Activated effector memory CD4-positive, alpha-beta T cell treated with Interleukin-2 at 50 U/mL for 16 hours (primary cell): ENCODE measurements around the gene TAGLN3.

Source experiments
- DNase-seq: peaks from one replicate; pipeline ENCODE4 v3.0.0-alpha.2; 2020

TAGLN3 gene

DNA sequence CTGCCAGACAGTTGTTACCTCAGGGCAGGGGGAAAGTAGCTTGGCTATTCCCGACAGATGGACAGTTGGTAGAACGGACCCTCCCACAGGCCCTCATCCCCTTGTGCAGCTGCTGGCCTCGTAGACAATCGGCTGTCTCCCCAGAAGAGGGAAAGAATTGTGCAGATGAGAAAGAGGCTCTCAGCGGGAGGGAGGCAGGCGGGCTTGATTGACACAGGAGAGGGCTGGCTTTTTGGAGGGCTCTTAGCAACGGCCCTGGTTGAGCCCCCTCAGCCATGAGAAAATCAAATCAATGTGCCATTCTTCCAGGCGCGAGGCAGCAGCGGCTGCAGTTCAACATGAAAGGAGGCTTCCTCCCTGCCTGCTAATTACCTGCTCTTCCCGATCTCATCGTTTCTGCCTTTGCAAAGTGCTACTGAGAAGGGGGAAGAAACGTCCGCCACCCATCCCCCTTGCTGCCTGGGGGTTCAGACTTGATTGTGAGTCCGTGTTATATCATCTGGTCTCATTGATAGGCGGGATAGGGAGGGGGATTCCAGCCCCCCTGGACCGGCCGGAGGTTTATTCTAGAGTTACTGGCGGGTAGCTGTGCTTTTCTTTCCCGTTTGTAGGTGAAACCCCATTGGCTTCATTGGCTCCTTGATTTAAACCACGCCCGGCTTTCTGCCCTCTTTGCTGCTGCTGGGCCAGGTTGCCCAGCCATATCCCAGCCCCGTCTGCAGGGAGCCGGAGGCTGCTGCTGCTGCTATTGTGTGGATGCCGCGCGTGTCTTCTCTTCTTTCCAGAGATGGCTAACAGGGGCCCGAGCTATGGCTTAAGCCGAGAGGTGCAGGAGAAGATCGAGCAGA is at the start of gene TAGLN3:
Gene TAGLN3 (plus strand): TSS at position 287 of the 848 bp plus-strand sequence. CDS start 501 bp downstream, at position 788.
- DNase-seq: no peak

DNA sequence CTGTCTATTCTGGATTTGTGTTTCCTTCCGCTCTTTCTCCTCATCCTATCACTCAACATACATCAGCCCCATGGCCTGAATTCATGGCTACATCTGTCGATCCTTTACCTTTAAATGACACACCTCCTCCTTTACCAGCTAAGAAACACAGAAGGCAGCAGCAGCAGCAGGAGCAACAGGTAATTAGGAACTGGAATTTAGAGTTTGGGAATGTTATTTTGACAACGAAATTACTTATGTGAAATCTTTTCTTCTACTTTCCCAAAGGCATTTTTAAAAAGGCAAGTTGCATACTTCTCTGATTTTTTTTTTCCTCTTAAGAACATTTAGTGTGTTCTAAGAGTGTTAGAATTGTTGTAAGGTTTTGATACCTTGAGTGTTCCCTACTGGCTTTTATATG is 49.0 kb upstream of the TAGLN3 start:
- DNase-seq: no peak

DNA sequence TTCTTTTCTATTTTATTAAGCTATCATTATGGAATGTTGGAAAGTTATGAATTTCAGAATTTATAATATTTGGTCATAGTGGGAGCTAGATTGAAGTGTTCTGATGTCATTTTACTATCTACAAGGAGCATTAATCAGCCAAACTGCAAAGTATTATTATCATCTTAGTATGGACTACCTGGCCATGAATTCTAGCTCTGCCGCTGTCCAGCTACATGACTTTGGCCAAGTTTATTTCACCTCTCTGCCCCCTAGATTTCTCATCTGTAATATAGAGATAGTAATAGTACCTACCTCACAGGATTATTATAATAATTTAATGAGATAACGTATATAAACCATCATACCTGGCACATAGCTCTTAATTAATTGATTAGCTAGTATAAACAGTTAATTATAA is 47.7 kb upstream of the TAGLN3 start:
- no peak for DNase-seq

DNA sequence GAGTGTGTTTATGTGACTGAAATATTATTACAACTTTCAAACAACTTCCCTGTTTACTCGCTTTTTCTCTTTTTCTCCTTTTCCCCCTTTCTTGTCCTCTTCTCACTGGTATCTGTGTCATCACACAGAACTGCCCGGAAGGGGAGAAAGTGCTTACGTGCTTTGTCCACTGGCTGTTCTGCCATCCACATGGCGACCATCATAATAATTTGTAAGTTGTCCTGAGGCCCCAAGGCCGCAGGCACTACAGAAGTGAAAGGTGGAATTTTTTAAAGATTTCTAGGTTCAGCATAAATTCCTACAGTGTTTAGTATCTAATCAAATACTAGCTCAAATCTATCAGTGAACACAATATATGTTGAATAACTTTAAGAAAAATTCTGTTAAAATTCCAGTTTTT is 46.6 kb upstream of the TAGLN3 start:
- no peak for DNase-seq

DNA sequence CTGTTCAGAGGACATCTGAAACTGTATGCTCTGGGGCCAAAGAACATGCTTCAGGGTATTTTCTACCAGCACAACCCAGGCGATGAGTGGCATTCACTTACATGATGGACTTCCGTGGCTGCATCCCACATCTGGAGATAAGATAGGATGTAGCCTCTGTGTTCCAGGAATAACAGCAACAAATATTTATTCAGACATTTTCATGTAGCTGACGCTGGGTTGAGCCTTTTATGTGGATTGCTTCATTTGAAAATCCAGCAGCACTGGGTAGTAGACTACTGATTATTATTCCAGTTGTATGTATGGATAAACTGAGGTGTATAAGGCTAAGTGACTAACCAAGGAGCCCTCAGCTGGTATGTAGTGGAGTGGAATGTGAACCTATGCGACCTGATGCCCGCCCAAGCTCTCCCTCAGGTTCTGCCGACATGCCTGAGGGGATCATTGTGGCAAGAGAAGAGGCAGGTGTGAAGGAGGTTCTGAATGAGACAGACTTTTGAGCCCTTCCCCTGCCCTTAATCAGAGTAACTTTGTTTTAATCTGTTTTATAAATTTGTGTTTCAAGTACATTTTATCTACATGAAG is 45.8 kb upstream of the TAGLN3 start:
- DNase-seq: no peak

DNA sequence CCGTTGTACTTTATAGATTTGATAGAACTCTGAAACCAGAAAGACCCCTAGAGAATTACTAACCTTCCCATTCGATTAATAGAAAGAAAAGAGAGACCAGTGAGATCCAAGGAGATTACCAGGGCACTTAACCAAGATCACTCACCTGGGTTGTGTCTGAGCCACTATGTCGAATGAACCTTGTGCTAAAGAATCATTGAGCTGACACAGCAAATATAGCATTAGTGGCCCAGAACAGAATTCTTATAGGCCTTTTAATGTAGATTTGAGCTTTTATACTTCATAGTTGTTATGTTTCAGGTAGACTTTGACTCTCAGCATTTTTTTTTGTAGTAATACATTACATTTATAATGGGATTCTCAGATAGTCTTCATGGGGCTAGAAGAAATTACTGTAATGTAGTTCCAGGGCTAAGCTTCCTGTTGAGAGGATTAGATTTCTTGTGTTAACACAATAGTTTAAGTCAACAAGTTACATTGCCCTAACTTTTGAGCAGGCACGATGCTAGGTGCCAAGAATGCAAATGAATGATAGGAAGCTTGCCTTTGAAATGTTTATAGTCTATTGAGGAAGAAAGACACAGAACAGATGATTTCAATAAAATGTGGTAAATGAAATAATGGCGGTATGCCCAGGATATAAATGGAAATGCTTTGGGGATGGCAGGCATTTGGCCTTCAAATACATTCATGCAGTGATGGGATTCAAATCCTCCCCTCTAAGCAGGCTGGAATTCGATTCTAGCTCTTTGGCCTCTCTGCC is 44.3 kb upstream of the TAGLN3 start:
- no peak for DNase-seq

DNA sequence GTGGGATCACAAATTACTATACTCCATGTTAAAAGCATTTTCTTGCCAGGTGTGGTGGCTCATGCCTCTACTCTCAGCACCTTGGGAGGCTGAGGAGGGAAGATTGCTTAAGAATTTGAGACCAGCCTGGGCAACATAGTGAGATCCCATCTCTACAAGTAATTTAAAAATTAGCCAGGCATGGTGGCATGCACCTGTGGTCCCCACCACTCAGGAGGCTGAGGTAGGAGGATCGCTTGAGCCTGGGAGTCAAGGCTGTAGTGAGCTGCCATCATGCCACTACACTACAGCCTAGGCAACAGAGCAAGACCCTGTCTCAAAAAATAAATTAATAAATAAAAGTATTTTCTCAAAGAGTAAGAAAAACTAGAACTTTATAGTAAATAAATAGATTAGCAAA is 42.8 kb upstream of the TAGLN3 start:
- no peak for DNase-seq

DNA sequence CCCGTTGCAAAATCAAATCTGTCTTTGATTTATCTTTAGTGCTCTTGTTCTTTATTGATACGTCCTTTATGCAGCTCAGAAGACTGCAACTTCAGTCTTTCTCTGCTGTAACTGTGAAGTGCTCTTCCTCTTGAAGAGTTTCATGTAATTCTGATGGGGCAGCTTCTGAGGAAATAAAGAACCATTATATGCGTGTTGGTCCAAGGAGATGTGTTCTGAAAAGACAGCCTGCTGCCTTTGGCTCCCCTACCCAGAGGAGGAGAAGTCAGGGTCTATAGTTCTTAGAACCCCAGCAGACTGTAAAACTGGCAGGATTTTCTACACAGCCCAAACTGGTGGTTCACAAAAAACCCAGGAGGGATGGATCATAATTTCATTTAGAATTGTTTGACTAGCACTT is 42.3 kb upstream of the TAGLN3 start:
- DNase-seq: no peak

DNA sequence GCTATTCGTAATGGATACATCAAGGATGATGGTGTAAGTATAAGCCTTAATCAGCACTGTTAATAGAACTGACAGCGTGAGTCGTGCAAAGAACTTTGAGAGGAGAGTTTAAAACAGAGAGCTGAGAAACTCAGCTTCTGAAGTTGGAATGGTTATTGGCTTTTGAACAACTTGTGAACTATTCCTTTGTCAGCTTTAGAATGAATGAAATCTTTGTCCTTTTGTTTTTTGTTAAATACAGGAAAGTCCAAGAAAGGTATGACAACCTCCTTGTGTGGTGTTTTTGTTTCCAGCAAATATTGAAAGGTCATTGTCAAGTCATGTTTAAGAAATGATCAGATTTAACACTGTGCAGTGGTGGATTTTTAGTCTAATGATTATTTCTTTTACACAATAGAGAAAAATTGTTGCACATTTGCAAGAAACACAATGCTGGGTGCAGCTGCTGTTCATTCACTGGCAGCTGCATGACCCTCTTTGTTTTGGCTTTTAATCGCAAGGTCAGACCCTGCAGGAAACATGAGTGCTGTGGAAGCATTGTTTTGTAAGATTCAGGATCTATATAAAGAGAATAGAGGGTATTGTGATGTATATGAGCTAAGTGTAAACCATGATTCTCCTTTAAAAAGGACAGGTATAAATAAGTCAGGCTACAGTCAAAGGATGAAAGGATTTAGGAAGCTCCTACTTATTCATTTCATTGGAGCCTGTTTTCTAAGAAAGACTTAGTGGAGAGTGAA is 41.6 kb upstream of the TAGLN3 start:
- DNase-seq: no peak

DNA sequence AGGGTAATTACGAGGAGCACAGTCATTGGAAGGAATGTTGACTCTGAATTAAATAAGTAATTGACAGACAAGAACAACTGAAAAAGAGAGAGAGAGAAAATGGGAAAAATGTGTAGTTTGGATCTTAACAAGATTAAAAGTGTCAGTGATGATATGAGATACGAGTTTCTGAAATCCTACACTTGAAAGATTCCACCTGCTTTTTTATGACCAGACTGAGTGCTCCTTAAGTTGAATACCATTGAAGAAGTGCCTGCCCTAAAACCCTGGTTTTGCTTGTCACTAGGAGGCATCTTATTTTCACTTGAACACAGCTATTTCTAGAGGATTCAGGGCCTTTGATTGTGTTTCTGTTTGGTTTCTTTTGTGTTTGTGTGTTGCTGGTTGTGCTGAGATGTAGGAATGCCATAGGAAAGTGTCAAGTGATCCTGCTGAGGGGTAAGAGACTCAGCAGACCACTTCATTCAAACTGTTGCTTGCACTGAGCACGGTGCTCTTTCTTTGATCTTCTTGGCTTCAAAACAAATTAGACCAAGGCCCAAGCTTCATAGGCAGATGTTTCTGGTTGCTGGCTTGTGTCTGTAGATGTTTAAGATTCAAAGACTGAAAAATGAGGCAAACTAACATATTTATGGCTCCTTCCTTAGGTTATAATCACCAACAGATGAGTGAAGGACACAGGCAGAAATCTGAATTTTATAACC is 37.1 kb upstream of the TAGLN3 start:
- DNase-seq: no peak

DNA sequence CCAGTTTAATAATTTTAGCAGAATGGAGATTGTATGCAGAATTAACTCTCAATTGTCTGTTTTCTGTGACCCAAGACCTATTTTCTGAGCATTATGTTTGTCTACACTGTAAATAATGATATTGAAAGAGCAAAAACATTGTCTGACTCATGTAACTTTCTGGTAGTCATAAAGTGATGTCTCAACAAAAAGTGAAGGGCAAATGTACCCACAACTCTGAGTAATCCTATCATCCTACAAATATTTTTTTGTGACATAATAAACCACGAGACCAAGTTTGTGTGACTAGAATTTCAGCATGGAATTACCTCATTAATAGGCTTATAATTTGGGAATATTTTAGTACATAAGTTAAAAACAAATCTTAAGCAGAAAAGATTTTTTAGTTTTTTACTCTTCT is 35.3 kb upstream of the TAGLN3 start:
- no peak for DNase-seq

DNA sequence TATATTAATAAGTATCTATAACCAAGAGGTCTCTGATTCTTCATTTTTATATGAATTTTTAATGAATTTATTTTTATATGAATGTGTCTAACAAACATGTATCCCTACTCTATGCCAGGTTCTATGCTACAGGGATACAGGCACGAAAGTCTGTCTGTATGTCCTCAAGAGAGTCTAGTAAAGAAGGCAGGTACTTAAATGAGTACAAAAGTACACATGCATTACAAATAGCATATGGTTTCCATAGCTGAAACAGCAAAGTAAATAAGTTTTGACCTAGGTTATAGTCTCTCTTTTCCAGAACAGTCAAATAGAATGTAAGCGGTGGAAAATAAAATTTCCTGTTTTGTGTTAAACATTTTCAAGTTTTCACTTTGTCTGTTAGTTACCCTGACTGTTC is 33.2 kb upstream of the TAGLN3 start:
- DNase-seq: no peak

DNA sequence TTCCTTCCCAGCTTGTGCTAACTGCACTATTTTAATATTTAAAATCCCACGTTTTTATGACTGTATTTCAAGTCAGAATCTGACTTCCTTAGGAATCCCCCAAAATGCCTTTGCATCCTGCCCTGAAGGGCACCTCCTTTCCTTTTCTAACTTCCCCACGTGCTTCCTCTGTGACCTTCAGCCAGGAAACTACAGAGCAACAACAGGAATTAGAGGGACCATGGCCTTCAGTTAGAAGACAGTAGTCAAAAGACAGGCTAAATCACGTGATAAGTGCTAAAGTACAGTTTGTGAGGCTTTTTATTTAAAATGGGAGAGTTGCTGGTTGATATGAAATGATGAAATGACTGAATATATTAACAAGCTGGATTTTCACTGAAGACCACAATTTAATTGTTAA is 31.7 kb upstream of the TAGLN3 start:
- no peak for DNase-seq

DNA sequence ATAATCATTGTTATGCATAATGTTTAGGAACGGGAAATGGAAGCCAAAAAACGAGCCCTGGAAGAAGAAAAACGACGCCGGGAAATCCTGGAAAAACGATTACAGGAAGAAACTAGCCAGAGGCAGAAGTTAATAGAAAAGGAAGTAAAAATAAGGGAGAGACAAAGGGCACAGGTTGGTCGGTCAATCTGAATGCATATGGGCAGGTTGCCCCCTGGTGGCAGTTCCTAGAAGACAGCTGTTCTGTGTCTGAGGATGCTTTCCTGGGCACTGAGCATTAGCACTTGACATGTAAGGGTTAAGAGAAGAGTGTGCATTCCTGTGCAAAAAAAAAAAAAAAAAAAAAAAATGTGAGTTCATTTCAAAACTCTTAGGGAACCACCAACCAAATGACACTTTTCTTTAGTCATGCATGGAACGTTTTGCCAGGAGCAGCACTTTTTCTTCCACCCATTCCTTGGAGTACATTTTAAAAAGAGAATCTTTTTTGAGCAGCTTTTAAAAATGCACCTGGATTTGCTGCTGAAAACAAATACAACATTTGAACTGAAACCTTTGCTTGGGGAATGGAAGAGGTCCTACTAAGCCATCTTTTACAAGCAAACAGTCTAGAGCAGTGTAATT is 31.0 kb upstream of the TAGLN3 start:
- DNase-seq: peak; percentile 62

DNA sequence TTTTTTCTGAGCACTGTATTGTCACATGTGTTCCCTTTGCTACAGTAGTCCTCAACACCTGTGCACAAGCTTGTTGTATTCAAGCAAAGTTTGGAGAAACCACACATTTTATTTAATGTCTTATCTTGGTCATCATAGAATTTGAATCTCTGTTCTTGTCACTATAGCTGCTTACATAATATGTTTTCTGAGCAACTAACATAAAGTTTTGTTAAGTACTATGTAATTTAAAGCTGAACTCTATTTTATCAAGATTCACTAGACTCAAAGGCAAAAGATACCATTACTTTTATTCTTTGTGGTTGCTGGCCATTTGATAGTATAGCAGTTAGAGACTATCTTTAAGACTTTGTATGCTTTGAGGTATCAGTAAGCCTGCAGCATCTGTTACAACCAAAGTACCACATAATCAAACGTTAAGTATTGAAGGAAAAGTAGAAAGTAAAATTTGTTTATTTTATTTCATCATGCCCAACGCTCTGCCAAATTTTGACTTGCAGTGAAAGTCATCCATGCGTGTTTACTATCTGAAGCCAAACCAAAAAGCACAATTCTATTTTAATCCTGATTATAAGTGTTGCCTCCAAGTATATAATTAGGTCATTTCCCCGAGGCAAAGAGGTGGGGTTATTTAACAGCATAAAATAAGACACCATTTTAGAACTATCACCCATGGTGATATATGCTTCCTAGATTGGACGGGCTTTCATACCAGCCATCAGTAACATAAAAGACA is 30.2 kb upstream of the TAGLN3 start:
- DNase-seq: no peak

DNA sequence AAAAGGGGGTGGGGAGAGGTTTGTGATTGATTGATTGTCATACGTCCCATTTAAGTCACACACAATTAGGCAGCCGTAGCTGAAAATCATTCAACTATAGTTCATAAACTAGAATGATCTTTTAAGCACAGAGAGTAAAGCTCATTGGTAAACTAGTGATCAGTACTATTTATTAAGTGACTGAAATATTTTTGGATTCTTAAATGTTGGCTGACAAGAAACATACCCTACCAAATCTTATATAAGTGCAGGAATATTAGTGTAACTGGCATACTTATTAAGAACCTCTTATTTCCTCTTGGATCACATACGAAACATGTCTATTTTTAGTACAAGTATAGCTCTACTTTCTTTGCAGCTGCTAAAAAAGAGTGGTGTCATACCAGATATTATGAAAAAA is 28.3 kb upstream of the TAGLN3 start:
- no peak for DNase-seq

DNA sequence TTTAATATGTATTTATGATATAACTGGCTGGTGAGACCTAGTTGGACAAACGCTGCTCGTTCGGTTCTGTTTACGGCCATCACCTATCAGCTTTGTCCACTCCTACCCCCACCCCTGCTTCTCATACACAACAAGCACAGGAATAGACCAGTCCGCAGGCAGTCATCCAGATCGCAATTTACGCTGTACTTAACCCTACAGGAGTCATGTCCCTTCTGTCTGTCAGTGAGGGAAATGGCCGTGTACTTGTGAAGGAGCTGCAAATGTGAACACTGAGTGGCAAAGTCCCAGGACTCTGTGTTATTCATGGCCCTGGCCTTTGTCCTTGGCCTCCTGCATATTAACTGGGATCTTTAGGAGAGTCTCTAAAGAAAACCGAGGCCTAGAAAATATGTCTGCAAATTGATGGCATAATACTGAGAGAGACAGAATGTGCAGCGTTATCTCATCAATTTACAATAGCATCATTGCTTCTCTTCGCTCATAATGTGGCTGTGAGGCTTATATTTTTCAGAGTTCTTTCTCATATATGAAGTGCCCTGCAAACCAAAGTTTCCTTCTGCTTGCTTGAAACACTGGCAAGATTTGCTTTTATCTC is 27.1 kb upstream of the TAGLN3 start:
- DNase-seq: no peak

DNA sequence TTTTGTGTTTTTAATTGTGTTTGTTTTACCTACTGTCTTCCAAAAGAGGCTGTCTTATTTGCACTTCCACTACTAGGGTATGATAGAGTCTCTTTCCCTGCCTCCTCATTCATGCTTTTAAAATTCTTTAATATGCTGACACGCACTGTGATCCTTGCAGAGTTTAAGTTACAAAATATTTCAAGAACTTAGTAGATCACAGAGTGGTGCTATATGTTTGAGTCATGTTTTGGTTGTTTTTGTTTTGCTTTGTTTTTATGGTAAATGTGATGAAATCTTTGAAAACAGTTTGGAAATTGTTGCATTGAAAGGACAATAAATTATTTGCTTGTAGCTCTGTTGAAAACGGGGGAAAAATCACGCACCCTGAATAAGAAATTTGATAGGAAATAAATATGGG is 25.8 kb upstream of the TAGLN3 start:
- no peak for DNase-seq

DNA sequence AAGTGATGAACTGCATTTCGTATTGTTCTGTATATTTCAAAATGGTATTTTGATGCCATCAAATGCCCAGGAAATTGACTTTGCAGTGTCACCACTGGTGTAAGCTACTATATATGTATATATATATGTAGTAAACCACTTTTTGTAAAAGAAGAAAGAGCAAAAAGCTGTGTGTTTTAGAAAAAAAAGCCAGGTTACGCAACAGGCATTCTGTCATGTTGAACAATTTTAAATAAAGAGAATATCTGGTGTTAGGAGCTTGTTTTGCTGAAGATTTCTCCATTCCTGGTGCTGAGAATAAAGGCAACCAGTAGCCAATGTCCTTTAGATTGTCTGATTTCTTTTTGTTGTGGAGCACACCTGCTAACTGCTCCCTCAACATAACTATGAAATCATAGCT is 23.6 kb upstream of the TAGLN3 start:
- no peak for DNase-seq

DNA sequence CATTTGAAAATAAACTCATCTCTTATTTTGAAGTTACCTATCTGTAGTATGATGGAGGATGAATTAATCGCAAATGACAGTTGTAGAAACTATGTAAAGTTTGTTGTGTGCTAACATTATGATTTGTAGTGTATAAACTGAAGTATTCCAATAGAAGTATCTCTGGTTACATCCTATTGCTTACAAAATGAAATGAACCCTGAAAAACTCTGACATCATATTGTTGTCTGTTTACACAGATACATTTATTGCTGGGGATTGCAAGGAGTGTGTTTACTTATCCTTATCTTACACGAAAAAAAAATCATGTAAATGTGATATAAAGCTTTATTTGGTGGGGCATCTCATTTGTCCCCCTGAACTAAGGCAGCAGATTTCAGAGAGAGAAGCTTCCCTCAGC is 22.5 kb upstream of the TAGLN3 start:
- DNase-seq: no peak
